OCI-LY7 (cell line): ENCODE data around the gene AP1B1.

Experiments
- EZH2phosphoT487 ChIP-seq: fragments of 200-600 bp; sonication (generic); IDR thresholded peaks from 2 replicates; pipeline ENCODE4 v1.6.1; 2018; ENCODE audit warnings: low read depth, borderline replicate concordance, mild to moderate bottlenecking, mixed run types, antibody characterized with exemption, low read length, moderate library complexity, mixed read lengths
- TF ChIP-seq, protein P1 (sequence below): fragments of 200-600 bp; sonication (generic); conservative IDR thresholded peaks from 2 replicates; pipeline ENCODE4 v1.5.1; 2014; ENCODE audit warnings: mild to moderate bottlenecking, antibody characterized with exemption, low read length, moderate library complexity, mixed read lengths

GRCh38 chr22:29331213-29331612 lies 57.2 kb downstream of the AP1B1 start:
- TF ChIP-seq, protein P1, sequence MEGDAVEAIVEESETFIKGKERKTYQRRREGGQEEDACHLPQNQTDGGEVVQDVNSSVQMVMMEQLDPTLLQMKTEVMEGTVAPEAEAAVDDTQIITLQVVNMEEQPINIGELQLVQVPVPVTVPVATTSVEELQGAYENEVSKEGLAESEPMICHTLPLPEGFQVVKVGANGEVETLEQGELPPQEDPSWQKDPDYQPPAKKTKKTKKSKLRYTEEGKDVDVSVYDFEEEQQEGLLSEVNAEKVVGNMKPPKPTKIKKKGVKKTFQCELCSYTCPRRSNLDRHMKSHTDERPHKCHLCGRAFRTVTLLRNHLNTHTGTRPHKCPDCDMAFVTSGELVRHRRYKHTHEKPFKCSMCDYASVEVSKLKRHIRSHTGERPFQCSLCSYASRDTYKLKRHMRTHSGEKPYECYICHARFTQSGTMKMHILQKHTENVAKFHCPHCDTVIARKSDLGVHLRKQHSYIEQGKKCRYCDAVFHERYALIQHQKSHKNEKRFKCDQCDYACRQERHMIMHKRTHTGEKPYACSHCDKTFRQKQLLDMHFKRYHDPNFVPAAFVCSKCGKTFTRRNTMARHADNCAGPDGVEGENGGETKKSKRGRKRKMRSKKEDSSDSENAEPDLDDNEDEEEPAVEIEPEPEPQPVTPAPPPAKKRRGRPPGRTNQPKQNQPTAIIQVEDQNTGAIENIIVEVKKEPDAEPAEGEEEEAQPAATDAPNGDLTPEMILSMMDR: no peak
- TF ChIP-seq EZH2phosphoT487: no peak
